Activated CD8-positive, alpha-beta T cell treated with anti-CD3 and anti-CD28 coated beads, Interleukin-2, amount 10 ng/mL, durations not matched to agents 7 days and 5 days (primary cell): ENCODE measurements around the gene TAS2R10. TPM values are rescaled to one million over a fixed set of nuclear protein-coding genes. Genes with fewer than 3 reads are reported as not detected.
A peak's percentile ranks its signal among the peaks of the same experiment; 100 is the strongest.

Experiments used
- ATAC-seq: fragments of 150-1000 bp; cut with Tn5 transposase; one replicate; pipeline ENCODE4 v1.10.0; 2021; ENCODE audit warnings: moderate library complexity
- CTCF ChIA-PET: fragments of 350-600 bp; sonication (Branson Sonifier 250); formaldehyde crosslinking; loops from one replicate; lab custom pipeline; 2021; ENCODE audit warnings: antibody characterized with exemption; lab: Charles Lee
- POLR2A ChIA-PET: fragments of 350-600 bp; sonication (Branson Sonifier 250); formaldehyde crosslinking; loops from one replicate; lab custom pipeline; 2021; ENCODE audit warnings: antibody characterized with exemption; lab: Charles Lee
- DNase-seq: peaks from one replicate; pipeline ENCODE4 v3.0.0-alpha.2; 2020
- H3K27ac Mint-ChIP-seq: one replicate; pipeline ENCODE4 v1.8.0; 2021; ENCODE audit warnings: mild to moderate bottlenecking, mixed read lengths
- H3K27me3 Mint-ChIP-seq: one replicate; pipeline ENCODE4 v1.8.0; 2021; ENCODE audit warnings: low read depth, mixed read lengths
- H3K36me3 Mint-ChIP-seq: one replicate; pipeline ENCODE4 v1.8.0; 2021; ENCODE audit warnings: low read depth, mixed read lengths
- H3K4me1 Mint-ChIP-seq: one replicate; pipeline ENCODE4 v1.8.0; 2021; ENCODE audit warnings: low read depth, mixed read lengths
- H3K4me3 Mint-ChIP-seq: one replicate; pipeline ENCODE4 v1.8.0; 2021; ENCODE audit warnings: mild to moderate bottlenecking, mixed read lengths
- H3K9me3 Mint-ChIP-seq: one replicate; pipeline ENCODE4 v1.8.0; 2022; ENCODE audit warnings: mixed read lengths; ENCODE audit not compliant: insufficient read depth
- total RNA-seq, 2 experiments: library from RNA; stranded (reverse); gene quantifications; one replicate each; pipeline ENCODE4 v1.2.3, GENCODE V29; 2021

Gene TAS2R10, protein sequence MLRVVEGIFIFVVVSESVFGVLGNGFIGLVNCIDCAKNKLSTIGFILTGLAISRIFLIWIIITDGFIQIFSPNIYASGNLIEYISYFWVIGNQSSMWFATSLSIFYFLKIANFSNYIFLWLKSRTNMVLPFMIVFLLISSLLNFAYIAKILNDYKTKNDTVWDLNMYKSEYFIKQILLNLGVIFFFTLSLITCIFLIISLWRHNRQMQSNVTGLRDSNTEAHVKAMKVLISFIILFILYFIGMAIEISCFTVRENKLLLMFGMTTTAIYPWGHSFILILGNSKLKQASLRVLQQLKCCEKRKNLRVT
- total RNA-seq: not detected

DNA sequence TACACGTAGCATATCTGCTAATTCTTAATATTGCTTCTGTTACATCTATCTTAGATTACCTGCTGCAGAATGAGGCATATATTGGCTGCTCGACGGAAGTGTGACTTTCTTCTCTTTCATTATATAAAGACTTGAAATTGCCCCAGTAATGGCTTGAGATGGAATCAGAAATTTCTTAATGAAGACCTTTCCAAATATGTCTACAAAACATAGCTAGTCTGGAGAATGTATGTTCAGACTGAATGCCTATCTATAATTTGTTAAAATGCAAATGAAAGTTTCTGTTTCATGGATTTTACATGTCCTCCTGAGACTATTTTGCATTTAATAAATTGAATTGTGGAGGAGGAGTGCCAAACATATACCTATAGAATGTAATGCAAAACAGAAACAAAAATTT is at the start of gene TAS2R10:
Gene TAS2R10, minus strand, starts transcription at position 101 of the 400 bp plus-strand sequence. Its CDS starts 89 bp downstream, at position 12.
- Mint-ChIP-seq H3K9me3 (no peaks in the 10 kb centered on the region), H3K4me3 (no peak within 1 kb of the TSS), H3K4me1 (no peaks in the 10 kb centered on the region), H3K27me3 (no peaks in the 10 kb centered on the region), H3K27ac (no peak within 1 kb of the TSS), H3K36me3 (peaks cover 1% of the 10 kb centered on the region)
- POLR2A ChIA-PET: no interaction called here
- DNase-seq: no peak
- ATAC-seq: no peak
- CTCF ChIA-PET: interaction anchor here (1.6 kb wide), 1 partner anchor 23 kb away, joined by 3 read pairs; the partner anchor contains the start of gene PRR4

DNA sequence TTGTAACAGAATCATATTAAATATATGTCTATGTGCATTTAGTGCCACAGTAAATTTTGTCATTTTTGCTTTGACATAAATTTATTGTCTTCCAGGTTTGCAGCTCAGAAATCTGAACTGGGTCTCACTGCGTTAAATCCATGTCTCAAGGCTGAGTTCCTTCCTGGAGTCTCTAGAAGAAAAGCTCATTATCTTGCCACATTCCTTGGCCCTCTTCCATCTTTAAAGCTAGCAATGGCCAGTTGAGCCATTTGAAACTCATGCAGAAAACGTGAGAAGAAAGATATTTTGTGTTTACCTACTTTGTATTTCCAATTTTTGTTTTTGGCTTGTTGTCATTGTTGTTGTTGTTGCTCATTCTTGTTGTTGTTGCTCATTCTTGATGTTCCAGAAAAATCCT is 47.2 kb upstream of the TAS2R10 start:
- ChIA-PET POLR2A (interaction anchor here (0.7 kb wide), 1 partner anchor 102 kb away, joined by 3 read pairs; no protein-coding TSS in a partner anchor), CTCF (interaction anchor here (0.5 kb wide), 1 partner anchor 8 kb away, joined by 3 read pairs; no protein-coding TSS in a partner anchor)
- H3K27ac Mint-ChIP-seq: no peak overlapping the region
- no peaks in the 10 kb centered on the region for H3K4me1 Mint-ChIP-seq
- peaks cover 6% of the 10 kb centered on the region for H3K9me3 Mint-ChIP-seq
- H3K4me3 Mint-ChIP-seq: no peak overlapping the region
- peaks cover 13% of the 10 kb centered on the region for H3K36me3 Mint-ChIP-seq
- ATAC-seq: no peak
- H3K27me3 Mint-ChIP-seq: no peaks in the 10 kb centered on the region
- no peak for DNase-seq

DNA sequence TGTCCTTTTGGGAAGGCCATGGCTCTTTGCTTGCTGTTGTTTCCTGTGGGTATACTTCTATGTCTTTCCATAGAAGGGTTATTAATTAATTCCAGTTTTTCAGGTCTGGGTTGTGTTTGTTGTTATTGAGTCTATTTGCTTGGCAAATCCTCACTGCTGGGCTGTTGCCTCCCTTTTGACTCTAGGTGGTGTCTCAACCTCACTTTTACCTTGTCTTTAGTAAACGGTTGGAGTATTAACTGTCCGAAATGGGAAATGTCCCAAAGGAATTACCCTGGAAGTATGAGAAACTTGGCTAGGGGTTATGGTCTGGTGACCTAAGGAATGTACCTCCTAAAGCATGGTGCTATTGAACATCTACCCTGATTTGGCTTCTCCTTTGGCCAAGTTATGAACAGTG is 41.2 kb upstream of the TAS2R10 start:
- peaks cover 8% of the 10 kb centered on the region for H3K9me3 Mint-ChIP-seq
- DNase-seq: no peak

DNA sequence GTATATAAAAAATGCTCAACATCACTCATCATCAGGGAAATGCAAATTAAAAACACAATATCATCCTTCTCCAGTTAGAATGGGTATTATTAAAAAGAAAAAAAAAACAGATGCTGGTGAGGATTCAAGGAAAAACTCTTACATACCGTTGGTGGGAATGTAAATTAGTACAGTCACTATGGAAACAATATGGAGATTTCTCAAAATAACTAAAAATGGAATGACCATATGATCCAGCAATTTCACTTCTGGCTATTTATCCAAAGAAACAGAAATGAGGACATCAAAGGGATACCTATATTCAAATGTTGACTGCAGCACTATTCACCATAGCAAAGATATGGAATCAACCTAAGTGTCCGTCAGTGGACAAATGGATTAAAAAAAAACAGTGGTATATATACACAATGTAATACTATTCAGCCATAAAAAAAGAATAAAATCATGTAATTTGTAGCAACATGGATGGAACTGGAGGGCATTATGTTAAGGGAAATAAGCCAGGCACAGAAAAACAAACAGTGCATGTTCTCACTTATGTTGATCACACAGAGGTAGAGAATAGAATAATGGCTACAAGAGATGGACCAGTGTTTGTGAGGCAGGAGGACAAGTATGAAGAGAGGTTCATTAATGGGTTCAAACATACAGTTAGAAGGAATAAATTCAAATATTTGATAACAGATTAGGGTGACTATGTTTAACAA is 37.5 kb upstream of the TAS2R10 start:
- CTCF ChIA-PET: no interaction called here
- POLR2A ChIA-PET: no interaction called here
- no peaks in the 10 kb centered on the region for H3K4me1 Mint-ChIP-seq
- H3K36me3 Mint-ChIP-seq: peaks cover 21% of the 10 kb centered on the region
- H3K9me3 Mint-ChIP-seq: peaks cover 22% of the 10 kb centered on the region
- H3K27me3 Mint-ChIP-seq: no peaks in the 10 kb centered on the region
- H3K27ac Mint-ChIP-seq: no peak overlapping the region
- no peak for ATAC-seq
- H3K4me3 Mint-ChIP-seq: no peak overlapping the region
- no peak for DNase-seq

More for the DNA sequence above, 41.2 kb upstream of the TAS2R10 start:
- Mint-ChIP-seq H3K27me3 (no peaks in the 10 kb centered on the region), H3K4me3 (no peak overlapping the region), H3K36me3 (peaks cover 3% of the 10 kb centered on the region), H3K4me1 (no peaks in the 10 kb centered on the region), H3K27ac (no peak overlapping the region)
- ChIA-PET POLR2A (no interaction called here), CTCF (no interaction called here)
- no peak for ATAC-seq

GRCh38 chr12:10861366-10861765 is 35.2 kb upstream of the TAS2R10 start:
- no peak for DNase-seq
- H3K27me3 Mint-ChIP-seq: no peaks in the 10 kb centered on the region
- H3K9me3 Mint-ChIP-seq: peaks cover 34% of the 10 kb centered on the region
- ChIA-PET POLR2A (no interaction called here), CTCF (no interaction called here)
- no peaks in the 10 kb centered on the region for H3K4me1 Mint-ChIP-seq
- H3K4me3 Mint-ChIP-seq: no peak overlapping the region
- no peak overlapping the region for H3K27ac Mint-ChIP-seq
- ATAC-seq: no peak
- peaks cover 41% of the 10 kb centered on the region for H3K36me3 Mint-ChIP-seq

- H3K4me1 Mint-ChIP-seq: peaks cover 18% of the 10 kb centered on the region
- ATAC-seq (no peak), DNase-seq (no peak)
- ChIA-PET CTCF (no interaction called here), POLR2A (no interaction called here)
- H3K4me3 Mint-ChIP-seq: no peak overlapping the region
- no peaks in the 10 kb centered on the region for H3K27me3 Mint-ChIP-seq
- H3K36me3 Mint-ChIP-seq: peaks cover 65% of the 10 kb centered on the region
- H3K27ac Mint-ChIP-seq: no peak overlapping the region
- H3K9me3 Mint-ChIP-seq: peaks cover 31% of the 10 kb centered on the region
These were observed 29.6 kb upstream of the TAS2R10 start for GRCh38 chr12:10855807-10856206.

DNA sequence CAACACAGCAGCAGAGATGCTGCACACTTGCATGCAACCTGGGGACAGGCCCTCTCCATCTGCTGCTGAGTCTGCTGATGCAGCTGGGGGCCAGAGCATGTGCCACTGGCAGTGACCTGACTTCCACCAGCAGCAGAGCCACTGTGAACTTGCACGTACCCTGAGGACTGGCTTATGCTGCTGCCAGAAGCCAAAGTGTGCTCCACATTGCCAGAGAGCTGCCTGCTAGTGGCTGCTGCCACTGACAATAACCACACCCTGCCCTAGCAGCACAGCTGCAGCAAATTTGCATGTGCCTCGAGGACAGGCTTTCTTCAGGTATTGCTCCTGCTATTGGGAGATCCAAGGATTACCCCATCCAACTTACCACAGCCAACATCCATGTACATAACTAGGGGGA is 27.6 kb upstream of the TAS2R10 start:
- peaks cover 38% of the 10 kb centered on the region for H3K4me1 Mint-ChIP-seq
- H3K4me3 Mint-ChIP-seq: no peak overlapping the region
- ChIA-PET CTCF (no interaction called here), POLR2A (no interaction called here)
- H3K27me3 Mint-ChIP-seq: no peaks in the 10 kb centered on the region
- peaks cover 59% of the 10 kb centered on the region for H3K36me3 Mint-ChIP-seq
- ATAC-seq (no peak), DNase-seq (no peak)
- H3K27ac Mint-ChIP-seq: no peak overlapping the region
- H3K9me3 Mint-ChIP-seq: peaks cover 20% of the 10 kb centered on the region

GRCh38 chr12:10851243-10851858 is 25.2 kb upstream of the TAS2R10 start:
- H3K27ac Mint-ChIP-seq: peak overlapping the region; percentile 62
- no peak for DNase-seq
- POLR2A ChIA-PET: interaction anchor here (0.9 to 1.5 kb wide), 3 partner anchors 321 to 694 kb away, joined by 3 to 5 read pairs (median 3); no protein-coding TSS in a partner anchor
- CTCF ChIA-PET: interaction anchor here (0.6 kb wide), 1 partner anchor 11 kb away, joined by 3 read pairs; no protein-coding TSS in a partner anchor
- H3K4me1 Mint-ChIP-seq: peaks cover 44% of the 10 kb centered on the region
- peaks cover 8% of the 10 kb centered on the region for H3K9me3 Mint-ChIP-seq
- no peak overlapping the region for H3K4me3 Mint-ChIP-seq
- peaks cover 58% of the 10 kb centered on the region for H3K36me3 Mint-ChIP-seq
- no peaks in the 10 kb centered on the region for H3K27me3 Mint-ChIP-seq
- no peak for ATAC-seq

DNA sequence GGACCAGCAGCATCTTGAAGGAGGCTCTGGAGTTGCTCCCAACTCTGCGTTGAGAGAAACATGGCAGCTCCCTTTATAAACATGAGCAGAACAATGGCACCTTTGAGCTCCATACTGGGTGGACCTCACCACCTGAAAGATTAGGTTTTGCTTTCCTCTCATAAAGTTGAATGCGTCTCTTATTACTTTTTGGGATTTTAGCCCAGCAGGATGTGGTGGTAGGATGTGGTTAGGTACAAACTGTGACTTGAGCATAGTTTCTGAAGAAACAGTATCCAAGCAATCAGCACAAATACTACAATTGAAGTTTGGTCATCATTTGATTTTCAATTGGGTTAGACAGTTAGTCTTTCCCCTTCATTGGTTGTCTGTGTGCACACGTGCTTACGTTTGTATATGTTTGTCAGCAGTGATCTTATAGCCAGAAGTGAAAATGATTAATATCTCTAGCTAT is 23.3 kb upstream of the TAS2R10 start, which contains the start of gene PRR4:
Gene PRR4, minus strand, starts transcription at position 51 of the 454 bp plus-strand sequence. Its CDS starts 38 bp downstream, at position 13.
- Mint-ChIP-seq H3K4me1 (peaks cover 44% of the 10 kb centered on the region), H3K4me3 (peak within 1 kb of the TSS; percentile 2), H3K27ac (peak within 1 kb of the TSS; percentile 80), H3K9me3 (no peaks in the 10 kb centered on the region), H3K36me3 (peaks cover 51% of the 10 kb centered on the region), H3K27me3 (no peaks in the 10 kb centered on the region)
- peak; percentile 89 for ATAC-seq
- peak; percentile 84 for DNase-seq
- POLR2A ChIA-PET: interaction anchor here (1.5 kb wide), 1 partner anchor 322 kb away, joined by 5 read pairs; no protein-coding TSS in a partner anchor
- CTCF ChIA-PET: interaction anchor here (0.8 to 1.0 kb wide), 4 partner anchors 23 to 110 kb away, joined by 3 read pairs; partner anchors contain the start of gene TAS2R10

DNA sequence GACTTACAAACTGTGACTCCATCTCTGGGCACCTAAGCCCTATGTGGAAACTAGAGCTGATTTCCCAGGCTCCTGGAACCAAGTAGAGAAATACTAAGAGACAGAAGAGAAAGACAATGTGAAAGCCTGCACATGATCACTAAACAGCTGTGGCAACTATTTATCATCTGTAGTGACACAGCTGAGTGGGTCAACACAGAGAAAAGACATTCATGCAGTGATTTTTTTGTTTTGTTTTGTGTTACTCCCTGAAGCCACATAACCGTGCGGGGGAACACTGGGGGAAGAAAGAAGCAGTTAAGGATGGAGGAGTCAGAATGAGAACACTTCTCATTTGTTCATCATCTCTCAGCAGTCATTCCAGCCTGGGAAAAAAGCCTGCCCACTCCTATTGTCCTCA is 21.6 kb upstream of the TAS2R10 start:
- Mint-ChIP-seq H3K27me3 (no peaks in the 10 kb centered on the region), H3K4me3 (no peak overlapping the region), H3K27ac (peak overlapping the region; percentile 46), H3K9me3 (no peaks in the 10 kb centered on the region), H3K4me1 (peaks cover 42% of the 10 kb centered on the region), H3K36me3 (peaks cover 50% of the 10 kb centered on the region)
- DNase-seq: no peak
- CTCF ChIA-PET: interaction anchor here (0.7 kb wide), 1 partner anchor 21 kb away, joined by 3 read pairs; no protein-coding TSS in a partner anchor
- POLR2A ChIA-PET: interaction anchor here (0.7 kb wide), 1 partner anchor 151 kb away, joined by 3 read pairs; no protein-coding TSS in a partner anchor
- ATAC-seq: no peak

DNA sequence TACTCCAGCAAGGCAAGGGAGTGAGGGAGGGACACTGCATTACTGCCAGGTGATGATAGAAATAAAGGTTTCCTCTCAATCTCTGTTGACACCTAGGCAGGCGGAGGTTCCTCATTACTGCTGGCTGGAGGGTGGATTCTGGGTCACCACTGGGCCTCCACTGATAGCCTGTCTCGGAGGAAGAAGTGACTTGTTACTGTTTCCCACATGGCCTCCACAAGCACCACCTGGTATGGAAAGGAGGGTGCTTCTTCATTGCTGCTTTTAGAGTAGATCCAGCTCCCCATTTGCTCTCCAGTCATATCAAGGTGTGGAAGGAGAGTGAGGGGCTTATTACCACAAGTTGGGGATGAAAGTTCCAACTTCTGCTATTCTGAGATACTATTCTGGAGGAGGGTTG is 16.7 kb upstream of the TAS2R10 start:
- CTCF ChIA-PET: no interaction called here
- no peak for ATAC-seq

More for the DNA sequence above, 16.7 kb upstream of the TAS2R10 start:
- no peak overlapping the region for H3K4me3 Mint-ChIP-seq
- H3K27me3 Mint-ChIP-seq: no peaks in the 10 kb centered on the region
- POLR2A ChIA-PET: no interaction called here
- no peak overlapping the region for H3K27ac Mint-ChIP-seq
- peaks cover 21% of the 10 kb centered on the region for H3K36me3 Mint-ChIP-seq
- H3K9me3 Mint-ChIP-seq: no peaks in the 10 kb centered on the region
- DNase-seq: no peak
- peaks cover 2% of the 10 kb centered on the region for H3K4me1 Mint-ChIP-seq
